ENCODE measurements around the gene WASHC2A.
"Not testable (repeated sequence)": the region's sequence is repeated elsewhere in the genome, so short reads cannot be mapped to it uniquely, and the experiment has no call there.

WASHC2A gene

GRCh38 chr10:50152792-50153272 is 85.1 kb downstream of the WASHC2A start:
- peak; percentile 7 to 9 for DNase-seq
- TF ChIP-seq GATA1 (IDR thresholded peaks at IDR 0.05; ENCODE audit: low read depth, low read length) (no peak), POLR2A (IDR thresholded peaks at IDR 0.05; ENCODE audit: low read length) (no peak)

- not testable (repeated sequence) for DNase-seq
Observed at GRCh38 chr10:50157868-50158267, 90.1 kb downstream of the WASHC2A start.

- DNase-seq = not testable (repeated sequence)
Observed at GRCh38 chr10:50159856-50160255, 92.1 kb downstream of the WASHC2A start.

- DNase-seq = not testable (repeated sequence)
Observed at GRCh38 chr10:50165038-50165437, 97.3 kb downstream of the WASHC2A start.

GRCh38 chr10:50167833-50168232 is 100.1 kb downstream of the WASHC2A start:
- DNase-seq = not testable (repeated sequence)

GRCh38 chr10:50169506-50169905 is 101.8 kb downstream of the WASHC2A start:
- not testable (repeated sequence) for DNase-seq

- not testable (repeated sequence) for DNase-seq
Observed at GRCh38 chr10:50174788-50175525, 107.2 kb downstream of the WASHC2A start.

All from erythroblast (primary cell).